CD4-positive, alpha-beta T cell treated with Interleukin-21 for 1 hour (primary cell): ENCODE results near the gene GADD45B.
A peak's percentile ranks its signal among the peaks of the same experiment; 100 is the strongest.
"Not testable (repeated sequence)": the region's sequence is repeated elsewhere in the genome, so short reads cannot be mapped to it uniquely, and the experiment has no call there.

ENCODE experiments used
- DNase-seq: peaks from one replicate; pipeline ENCODE4 v3.0.0-alpha.2; 2020

GADD45B gene

GRCh38 chr19:2444251-2445002 is 31.5 kb upstream of the GADD45B start:
- DNase-seq, result no peak

- no peak for DNase-seq
These were observed 29.5 kb upstream of the GADD45B start for GRCh38 chr19:2446381-2446780.

DNA sequence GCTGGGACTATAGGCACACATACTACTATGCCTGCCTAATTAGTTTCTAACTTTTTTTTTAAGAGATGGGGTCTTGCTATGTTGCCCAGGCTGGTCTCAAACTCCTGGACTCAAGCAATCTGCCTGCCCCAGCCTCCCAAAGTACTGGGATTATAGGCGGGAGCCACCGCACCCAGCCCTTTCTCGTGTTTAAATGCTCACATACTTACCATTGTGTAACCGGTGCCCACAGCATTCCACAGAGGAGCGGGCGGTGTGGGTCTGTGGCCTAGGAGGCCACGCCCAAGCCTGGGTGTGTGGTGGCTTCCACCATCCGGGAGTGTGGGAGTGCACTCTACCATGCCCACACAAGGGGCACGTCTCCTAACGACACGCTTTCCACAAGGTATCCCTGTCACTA is 26.9 kb upstream of the GADD45B start:
- DNase-seq, result no peak

GRCh38 chr19:2451138-2451537 is 24.8 kb upstream of the GADD45B start:
- DNase-seq, result no peak

DNA sequence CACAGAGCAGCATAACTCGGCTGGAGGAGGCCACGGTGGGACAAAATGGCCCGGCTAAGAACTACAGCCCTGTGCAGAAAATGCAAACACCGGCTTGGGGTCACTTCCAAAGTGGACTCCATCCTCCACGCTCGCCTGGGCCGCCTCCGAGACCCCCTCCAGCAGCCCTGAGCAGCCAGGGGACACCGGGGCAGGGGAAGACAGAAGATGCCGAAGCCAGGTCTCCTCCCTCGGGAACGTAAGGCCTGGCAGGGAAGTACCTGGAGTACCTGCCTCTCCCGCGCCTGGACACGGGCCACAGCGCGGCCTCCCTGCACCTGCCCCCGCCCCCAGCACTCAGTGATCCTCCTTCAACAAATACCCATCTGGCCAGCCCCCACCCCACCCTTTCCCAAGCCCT is 24.2 kb upstream of the GADD45B start:
- no peak for DNase-seq

GRCh38 chr19:2453431-2454025 is 22.4 kb upstream of the GADD45B start:
- DNase-seq, result no peak

DNA sequence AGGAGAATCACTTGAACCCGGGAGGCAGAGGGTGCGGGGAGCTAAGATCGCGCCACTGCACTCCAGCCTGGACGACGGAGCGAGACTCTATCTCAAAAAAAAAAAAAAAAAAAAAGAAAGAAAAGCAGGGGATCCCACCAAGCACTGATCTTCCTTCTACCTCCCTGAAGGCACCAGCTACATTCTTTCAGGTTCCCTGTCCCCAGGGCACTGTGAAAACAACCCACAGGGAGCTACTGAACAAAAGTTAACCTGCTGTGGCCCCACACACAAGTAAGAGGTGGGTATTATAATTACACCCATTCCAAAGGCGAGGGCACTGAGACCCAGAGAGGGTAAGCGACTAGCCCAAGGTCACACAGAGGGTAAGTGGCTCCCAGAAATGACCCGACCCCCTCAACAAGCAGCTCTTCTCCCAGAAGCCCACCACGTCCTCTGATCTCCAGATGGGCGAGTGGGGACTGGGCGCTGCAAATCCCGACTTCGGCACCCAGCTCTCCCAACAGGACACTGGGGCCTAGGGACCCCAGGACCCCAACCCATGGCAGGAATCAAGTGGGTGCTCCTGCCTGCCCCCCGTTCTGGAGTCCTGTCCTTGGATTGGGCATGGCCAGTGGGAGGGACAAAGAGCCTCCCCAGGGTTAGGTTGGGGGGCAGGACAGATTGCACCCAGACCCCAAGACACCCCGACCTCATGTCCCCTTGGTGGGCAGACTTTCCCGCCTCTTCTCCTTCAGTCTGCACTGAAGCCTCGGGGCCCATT is 21.5 kb upstream of the GADD45B start:
- no peak for DNase-seq

DNA sequence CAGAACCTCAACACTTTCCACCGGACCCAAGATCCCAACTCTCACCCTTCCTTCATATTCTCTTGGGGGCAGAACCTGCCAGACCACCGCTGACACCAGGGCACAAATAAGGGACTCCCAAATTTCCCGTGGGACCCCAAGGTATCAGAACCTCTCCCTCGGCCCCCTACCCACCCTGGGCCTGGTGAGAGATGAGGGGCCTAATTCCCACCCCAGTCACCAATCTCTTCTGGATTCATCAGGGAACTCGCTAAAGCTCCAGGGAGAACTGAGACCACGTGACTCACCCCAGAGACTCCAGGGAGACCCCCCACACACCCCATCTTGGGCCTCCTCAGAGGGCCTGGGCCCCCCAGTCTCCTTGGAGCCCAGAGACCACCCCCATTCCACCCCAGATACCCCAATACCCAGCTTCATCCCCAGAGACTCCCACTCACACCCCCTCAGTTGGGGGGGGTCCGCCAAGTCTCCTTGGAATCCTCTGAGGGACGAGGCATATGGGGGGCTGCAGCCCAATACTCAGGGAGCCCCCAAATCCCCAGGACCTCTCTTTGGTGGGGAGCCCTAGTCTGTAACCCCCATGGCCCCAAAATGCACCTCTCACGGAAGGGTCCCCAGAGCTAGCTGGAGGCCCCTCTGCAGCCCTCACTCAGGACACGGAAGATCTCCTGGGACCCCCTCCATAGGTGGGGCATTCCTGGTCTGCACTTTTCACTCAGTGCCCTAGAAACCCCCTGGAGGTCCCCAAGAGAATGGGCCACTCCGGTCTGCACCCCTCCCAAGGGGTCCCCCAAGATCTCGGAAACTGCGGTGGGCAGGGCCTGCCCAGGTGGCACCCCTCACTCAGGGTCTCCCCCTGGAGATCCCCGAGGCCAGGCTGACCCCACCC is 20.7 kb upstream of the GADD45B start:
- no peak for DNase-seq

GRCh38 chr19:2455851-2456570 is 19.9 kb upstream of the GADD45B start:
- peak; percentile 63 for DNase-seq

- no peak for DNase-seq
These were observed 18.4 kb upstream of the GADD45B start for GRCh38 chr19:2457394-2458037.

DNA sequence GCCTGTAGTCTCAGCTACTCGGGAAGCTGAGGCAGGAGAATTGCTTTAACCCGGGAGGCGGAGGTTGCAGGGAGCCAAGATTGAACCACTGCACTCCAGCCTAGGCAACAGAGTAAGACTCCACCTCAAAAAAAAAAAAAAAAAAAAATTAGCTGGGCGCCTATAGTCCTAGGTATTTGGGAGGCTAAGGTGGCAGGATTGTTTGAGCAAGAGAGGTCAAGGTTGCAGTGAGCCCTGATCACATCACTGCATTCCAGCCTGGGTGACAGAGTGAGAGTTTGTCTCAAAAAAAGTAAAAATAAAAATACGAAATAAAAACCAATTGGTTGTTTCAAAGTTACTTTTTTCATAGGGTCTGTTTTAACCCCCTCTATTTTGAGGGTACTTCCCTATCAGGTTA is 17.9 kb upstream of the GADD45B start:
- no peak for DNase-seq

DNA sequence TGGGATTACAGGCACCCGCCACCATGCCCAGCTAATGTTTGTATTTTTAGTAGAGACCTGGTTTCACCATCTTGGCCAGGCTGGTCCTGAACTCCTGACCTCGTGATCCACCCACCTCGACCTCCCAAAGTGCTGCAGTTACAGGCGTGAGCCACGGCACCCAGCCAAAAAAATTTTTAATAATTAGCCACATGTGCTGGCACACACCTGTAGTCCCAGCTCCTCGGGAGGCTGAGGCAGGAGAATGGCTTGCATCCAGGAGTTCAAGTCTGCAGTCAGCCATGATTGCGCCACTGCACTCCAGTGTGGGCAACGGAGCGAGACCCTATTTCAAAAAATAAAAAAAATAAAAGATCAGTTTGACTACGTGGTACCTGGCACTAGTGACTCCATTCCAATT is 17.2 kb upstream of the GADD45B start:
- not testable (repeated sequence) for DNase-seq

DNA sequence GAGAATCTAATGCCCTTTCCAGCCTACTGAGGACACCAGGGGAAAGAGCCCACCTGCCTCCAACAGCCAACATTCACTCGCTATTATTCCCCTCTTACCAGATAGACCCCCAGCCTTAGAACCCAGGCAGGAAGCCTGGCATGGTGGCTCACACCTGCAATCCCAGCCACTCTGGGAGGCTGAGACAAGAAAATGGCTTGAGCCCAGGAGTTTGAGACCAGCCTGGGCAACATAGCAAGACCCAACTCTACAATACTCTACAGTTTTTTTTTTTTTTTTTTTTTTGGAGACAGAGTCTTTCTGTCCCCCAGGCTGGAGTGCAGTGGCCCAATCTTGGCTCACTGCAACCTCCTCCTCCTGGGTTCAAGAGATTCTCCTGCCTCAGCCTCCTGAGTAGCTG is 15.7 kb upstream of the GADD45B start:
- no peak for DNase-seq

DNA sequence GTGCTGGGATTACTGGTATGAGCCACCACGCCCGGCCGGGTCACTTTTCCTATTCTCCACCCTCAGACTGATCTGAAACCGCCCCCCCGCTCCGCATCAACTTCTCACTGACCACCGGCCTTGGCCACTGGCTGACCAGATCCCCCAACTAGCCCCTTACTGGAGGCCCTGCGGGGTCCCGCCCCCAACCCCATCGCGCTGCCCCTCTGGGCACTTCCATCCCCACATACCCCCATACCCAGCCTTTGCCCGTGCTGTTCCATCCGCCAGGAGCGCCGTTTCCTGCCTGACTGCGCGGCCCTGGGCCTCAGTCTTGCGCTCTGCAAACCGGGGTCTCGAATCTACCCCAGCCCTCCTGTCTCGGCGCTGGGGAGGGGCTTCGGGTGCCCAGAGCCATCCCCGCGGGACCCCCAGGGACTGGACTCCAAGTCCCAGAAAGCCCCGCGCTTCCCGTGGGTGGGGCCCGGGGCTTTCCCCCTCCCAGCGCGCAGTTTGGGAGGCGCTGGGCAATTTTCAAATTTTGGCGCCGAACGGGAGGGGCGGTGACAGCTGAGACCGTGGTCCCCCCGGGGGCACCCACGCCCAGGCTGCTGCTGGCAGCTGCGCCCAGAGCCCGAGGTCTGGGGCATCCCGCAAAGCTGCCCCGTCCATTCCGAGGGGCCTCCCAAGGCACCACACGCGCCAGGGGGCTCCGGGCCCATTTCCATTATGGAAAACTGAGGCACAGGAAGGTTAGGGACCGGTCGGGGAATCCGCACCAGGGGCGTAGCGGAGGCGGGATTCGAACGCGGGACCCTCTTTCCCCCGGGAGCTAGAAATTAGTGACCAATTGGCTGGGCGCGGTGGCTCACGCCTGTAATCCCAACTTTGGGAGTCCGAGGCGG is 13.9 kb upstream of the GADD45B start:
- DNase-seq, result peak; percentile 65

GRCh38 chr19:2462635-2463421 is 13.1 kb upstream of the GADD45B start:
- DNase-seq, result no peak

DNA sequence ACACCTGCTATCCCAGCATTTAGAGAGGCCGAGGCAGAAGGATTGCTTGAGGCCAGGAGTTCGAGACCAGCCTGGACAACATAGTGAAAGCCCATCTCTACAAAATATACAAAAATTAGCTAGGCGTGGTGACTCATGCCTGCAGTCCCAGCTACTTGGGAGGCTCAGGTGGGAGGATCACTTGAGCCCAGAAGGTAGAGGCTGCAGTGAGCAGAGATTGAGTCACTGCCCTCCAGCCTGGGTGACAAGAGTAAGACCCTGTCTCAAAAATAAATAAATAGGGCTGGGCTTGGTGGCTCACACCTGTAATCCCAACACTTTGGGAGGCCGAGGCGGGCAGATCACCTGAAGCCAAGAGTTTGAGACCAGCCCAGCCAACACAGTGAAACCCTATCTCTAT is 12.2 kb upstream of the GADD45B start:
- DNase-seq, result not testable (repeated sequence)

- no peak for DNase-seq
These were observed 11.5 kb upstream of the GADD45B start for GRCh38 chr19:2464389-2464788.

GRCh38 chr19:2468596-2468995 is 7.3 kb upstream of the GADD45B start:
- DNase-seq, result no peak

DNA sequence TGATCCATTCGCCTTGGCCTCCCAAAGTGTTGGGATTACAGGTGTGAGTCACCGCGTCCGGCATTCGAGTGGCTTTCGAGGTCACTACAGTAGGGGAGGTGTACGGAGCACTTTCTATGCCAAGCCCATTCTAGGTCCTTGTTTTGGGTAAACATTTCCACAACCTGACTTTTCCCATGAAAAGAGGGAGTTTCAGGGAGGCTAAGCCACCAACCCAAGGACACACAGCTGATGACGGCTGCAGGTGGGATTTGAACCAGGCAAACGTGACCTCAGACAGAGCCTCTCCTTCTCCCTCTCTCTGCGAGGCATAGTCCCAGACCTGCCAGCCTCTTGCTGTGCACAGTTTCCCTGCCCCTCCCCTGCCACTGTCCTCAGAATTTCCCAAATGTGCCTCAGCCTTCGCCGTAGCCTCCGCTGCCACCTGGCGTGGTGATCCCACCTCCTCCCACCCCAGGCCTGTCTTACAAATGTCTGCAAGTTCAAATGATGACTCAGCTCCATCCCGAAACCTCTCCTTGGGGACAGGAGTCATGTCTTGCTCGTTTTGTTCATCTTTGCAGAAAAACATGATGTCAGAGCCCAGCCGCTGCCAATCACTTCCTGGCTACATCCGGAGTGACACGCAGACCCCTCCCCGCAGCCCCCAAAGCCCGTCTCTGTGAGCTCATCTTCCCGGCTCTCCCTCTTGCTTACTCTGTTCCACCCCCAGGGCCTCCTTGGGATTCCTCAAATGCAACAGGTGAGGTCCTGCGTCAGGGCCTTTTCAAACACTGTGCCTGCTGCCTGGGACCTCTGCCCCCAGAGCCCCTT is 6.6 kb upstream of the GADD45B start:
- DNase-seq, result no peak
